Activated T-helper 1 cell treated with anti-CD3 and anti-CD28 coated beads, Interleukin-12 subunit alpha, Interleukin-12 subunit beta, Interleukin-2, Interleukin-4 antibody, amounts not matched to agents 30 ng/mL and 10 ng/mL and 1 ng/mL, durations not matched to agents 14 hours and 24 hours and 36 hours (primary cell): ENCODE measurements around the gene FOXD4L6. TPM values are rescaled to one million over a fixed set of nuclear protein-coding genes. Genes with fewer than 3 reads are reported as not detected.
"Not testable (repeated sequence)": the region's sequence is repeated elsewhere in the genome, so short reads cannot be mapped to it uniquely, and the experiment has no call there.

Source experiments
- DNase-seq: peaks from one replicate; pipeline ENCODE4 v3.0.0; 2021; ENCODE audit warnings: low spot score
- H3K27ac Mint-ChIP-seq: one replicate; pipeline ENCODE4 v1.8.0; 2021; ENCODE audit warnings: mild to moderate bottlenecking, mixed read lengths
- H3K27me3 Mint-ChIP-seq: one replicate; pipeline ENCODE4 v1.8.0; 2022; ENCODE audit warnings: mild to moderate bottlenecking, moderate library complexity, mixed read lengths; ENCODE audit not compliant: insufficient read depth
- H3K36me3 Mint-ChIP-seq: one replicate; pipeline ENCODE4 v1.8.0; 2021; ENCODE audit warnings: low read depth, mixed read lengths
- H3K4me1 Mint-ChIP-seq: one replicate; pipeline ENCODE4 v1.8.0; 2021; ENCODE audit warnings: low read depth, mixed read lengths
- H3K4me3 Mint-ChIP-seq: one replicate; pipeline ENCODE4 v1.8.0; 2021; ENCODE audit warnings: mild to moderate bottlenecking, moderate library complexity, mixed read lengths
- H3K9me3 Mint-ChIP-seq: one replicate; pipeline ENCODE4 v1.8.0; 2021; ENCODE audit warnings: mixed read lengths
- intact Hi-C: fragments of 100-400 bp; cut with micrococcal nuclease; formaldehyde crosslinking; loops from one replicate; pipeline ENCODE4 v1.15.1; 2024
- total RNA-seq: library from RNA; stranded (reverse); gene quantifications from 2 replicates; pipeline ENCODE4 v1.2.3, GENCODE V29; 2022

FOXD4L6 gene
- total RNA-seq, 1 donor from 2014 or later, result 0.16 TPM

DNA sequence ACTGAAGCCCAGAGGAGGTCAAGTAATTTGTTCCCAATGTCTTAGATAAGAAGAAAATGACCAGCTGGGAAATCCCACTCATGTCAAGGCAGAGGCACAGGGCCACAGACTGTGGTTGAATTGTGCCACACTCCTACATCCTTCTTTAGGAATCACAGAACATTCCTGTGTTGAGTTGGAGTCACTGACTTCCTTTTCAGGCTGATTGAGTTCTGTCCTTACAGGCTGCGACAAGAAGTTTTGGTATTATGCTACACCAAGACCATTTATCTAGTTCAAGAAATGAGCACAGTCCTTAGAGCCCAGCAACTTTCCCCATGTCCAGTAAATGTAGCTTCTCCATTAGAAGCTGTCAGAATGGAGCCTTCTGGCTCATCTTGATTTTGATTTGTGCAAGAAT lies 38.1 kb downstream of the FOXD4L6 start:
- H3K36me3 Mint-ChIP-seq, DNase-seq, H3K4me3 Mint-ChIP-seq, intact Hi-C loops, H3K27ac Mint-ChIP-seq, H3K9me3 Mint-ChIP-seq, H3K4me1 Mint-ChIP-seq: not testable (repeated sequence)
- peaks cover 17% of the 10 kb centered on the region for H3K27me3 Mint-ChIP-seq

DNA sequence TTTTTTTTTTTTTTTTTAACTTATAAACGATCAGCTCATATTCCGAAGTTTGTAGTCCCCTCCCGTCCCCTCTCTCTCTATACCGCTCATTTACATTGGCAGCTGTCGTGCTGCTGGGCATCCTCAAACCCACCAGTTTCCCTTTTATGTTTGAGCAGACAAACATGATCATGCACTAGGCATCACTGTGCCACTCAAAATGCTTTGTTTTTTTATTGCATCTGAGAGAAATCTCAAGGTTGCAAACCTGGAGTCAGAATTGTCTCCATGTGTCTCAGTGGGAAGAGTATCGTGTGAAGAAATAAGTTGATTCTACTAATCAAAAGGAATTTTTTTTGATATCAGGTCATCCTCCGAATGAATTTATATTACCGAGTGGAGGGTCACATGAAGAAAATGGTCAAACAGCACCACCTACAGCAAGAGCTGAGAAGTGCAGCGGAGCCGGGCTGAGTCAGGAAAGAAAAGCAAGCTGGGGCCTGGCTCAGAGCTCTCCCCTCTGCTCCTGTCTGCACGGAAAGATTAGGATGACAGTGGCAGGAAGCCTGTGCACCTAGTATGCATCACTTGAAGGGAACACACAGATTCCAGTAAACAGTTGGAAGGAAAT lies 39.9 kb downstream of the FOXD4L6 start:
- H3K27ac Mint-ChIP-seq, H3K9me3 Mint-ChIP-seq, H3K4me1 Mint-ChIP-seq, H3K4me3 Mint-ChIP-seq, intact Hi-C loops, H3K36me3 Mint-ChIP-seq, DNase-seq: not testable (repeated sequence)
- peaks cover 17% of the 10 kb centered on the region for H3K27me3 Mint-ChIP-seq

- DNase-seq, H3K9me3 Mint-ChIP-seq, H3K27ac Mint-ChIP-seq, H3K4me3 Mint-ChIP-seq, H3K36me3 Mint-ChIP-seq, intact Hi-C loops, H3K4me1 Mint-ChIP-seq: not testable (repeated sequence)
- peaks cover 17% of the 10 kb centered on the region for H3K27me3 Mint-ChIP-seq
These were observed 40.6 kb downstream of the FOXD4L6 start for GRCh38 chr9:41087929-41088328.

- intact Hi-C loops, H3K9me3 Mint-ChIP-seq, H3K4me3 Mint-ChIP-seq, H3K4me1 Mint-ChIP-seq, H3K27ac Mint-ChIP-seq, H3K36me3 Mint-ChIP-seq, DNase-seq: not testable (repeated sequence)
- peaks cover 23% of the 10 kb centered on the region for H3K27me3 Mint-ChIP-seq
These were observed 41.2 kb downstream of the FOXD4L6 start for GRCh38 chr9:41087157-41087780.

GRCh38 chr9:41086685-41087084 lies 41.8 kb downstream of the FOXD4L6 start:
- H3K9me3 Mint-ChIP-seq, H3K36me3 Mint-ChIP-seq, intact Hi-C loops, DNase-seq, H3K27ac Mint-ChIP-seq, H3K4me3 Mint-ChIP-seq, H3K4me1 Mint-ChIP-seq: not testable (repeated sequence)
- peaks cover 23% of the 10 kb centered on the region for H3K27me3 Mint-ChIP-seq

DNA sequence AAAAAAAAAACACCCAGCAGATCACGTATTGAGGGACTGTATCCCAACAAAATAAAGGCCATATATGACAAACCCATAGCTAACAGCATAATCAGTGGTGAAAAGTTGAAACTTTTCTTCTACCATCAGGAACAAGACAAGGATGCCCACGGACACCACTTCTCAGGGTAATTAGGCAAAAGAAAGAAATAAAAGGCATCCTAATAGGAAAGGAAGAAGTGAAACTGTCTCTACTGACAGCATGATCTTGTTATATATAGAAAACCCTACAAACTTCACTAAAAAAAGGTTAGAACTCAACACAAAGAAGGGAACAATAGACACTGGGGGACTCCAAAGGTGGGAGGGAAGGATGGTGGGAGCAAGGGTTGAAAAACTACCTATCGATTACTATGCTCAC lies 42.3 kb downstream of the FOXD4L6 start:
- H3K4me3 Mint-ChIP-seq, H3K9me3 Mint-ChIP-seq: not testable (repeated sequence)

DNA sequence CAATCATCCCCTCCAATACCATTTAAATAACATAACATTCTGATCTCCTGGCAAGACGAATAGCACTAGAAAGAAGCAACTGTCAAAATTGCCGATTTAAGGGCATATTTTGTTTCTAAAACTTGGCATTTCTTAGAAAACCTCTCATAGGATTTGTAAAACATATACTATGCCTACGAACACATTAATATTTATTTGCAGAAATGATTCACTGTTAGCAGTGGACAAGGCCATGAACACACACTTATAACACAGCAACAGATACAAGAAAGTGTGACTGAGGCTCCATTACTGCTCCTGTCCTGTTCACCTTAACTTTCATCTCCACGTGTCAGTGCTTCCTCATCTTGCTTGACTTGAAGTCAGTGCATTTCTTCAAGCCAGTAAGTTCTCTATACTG lies 46.1 kb downstream of the FOXD4L6 start:
- intact Hi-C loops, H3K36me3 Mint-ChIP-seq, H3K9me3 Mint-ChIP-seq, H3K27ac Mint-ChIP-seq, H3K4me3 Mint-ChIP-seq, DNase-seq, H3K4me1 Mint-ChIP-seq: not testable (repeated sequence)
- peaks cover 15% of the 10 kb centered on the region for H3K27me3 Mint-ChIP-seq

More for the DNA sequence above, 42.3 kb downstream of the FOXD4L6 start:
- H3K27ac Mint-ChIP-seq, DNase-seq, intact Hi-C loops, H3K36me3 Mint-ChIP-seq, H3K4me1 Mint-ChIP-seq: not testable (repeated sequence)
- H3K27me3 Mint-ChIP-seq, result peaks cover 23% of the 10 kb centered on the region

DNA sequence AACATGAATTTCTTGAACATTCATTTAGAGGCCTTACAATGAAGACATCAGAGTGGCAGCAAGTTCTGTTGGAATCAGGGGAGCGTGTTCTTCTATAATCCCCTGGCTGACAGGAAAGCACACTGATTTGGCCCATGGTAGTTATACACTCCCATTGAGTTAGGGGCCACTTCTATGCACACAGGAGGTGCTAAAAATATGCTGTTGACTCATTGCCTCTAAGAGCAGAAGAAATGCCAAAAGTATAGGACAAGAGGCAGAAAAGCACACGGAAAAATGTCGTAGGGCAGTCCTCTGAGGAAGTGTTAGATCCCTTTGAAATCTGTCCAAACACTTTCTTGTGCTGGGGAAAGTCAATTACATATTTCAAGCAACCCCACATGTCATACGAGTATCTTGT lies 49.0 kb downstream of the FOXD4L6 start:
- H3K4me1 Mint-ChIP-seq, H3K36me3 Mint-ChIP-seq, DNase-seq, H3K9me3 Mint-ChIP-seq, H3K4me3 Mint-ChIP-seq, H3K27ac Mint-ChIP-seq, intact Hi-C loops: not testable (repeated sequence)
- H3K27me3 Mint-ChIP-seq, result peaks cover 27% of the 10 kb centered on the region

GRCh38 chr9:41077586-41077985 lies 50.9 kb downstream of the FOXD4L6 start:
- peaks cover 36% of the 10 kb centered on the region for H3K27me3 Mint-ChIP-seq
- H3K9me3 Mint-ChIP-seq, H3K36me3 Mint-ChIP-seq, H3K4me1 Mint-ChIP-seq, DNase-seq, intact Hi-C loops, H3K4me3 Mint-ChIP-seq, H3K27ac Mint-ChIP-seq: not testable (repeated sequence)

Other genes starting within 250 kb of the FOXD4L6 start
- 11.0 and 12.6 TPM in 2 replicates for gene ZNG1F, start 60.6 kb upstream of the FOXD4L6 start, total RNA-seq